ENCODE results near the gene BSND.

Gene BSND

DNA sequence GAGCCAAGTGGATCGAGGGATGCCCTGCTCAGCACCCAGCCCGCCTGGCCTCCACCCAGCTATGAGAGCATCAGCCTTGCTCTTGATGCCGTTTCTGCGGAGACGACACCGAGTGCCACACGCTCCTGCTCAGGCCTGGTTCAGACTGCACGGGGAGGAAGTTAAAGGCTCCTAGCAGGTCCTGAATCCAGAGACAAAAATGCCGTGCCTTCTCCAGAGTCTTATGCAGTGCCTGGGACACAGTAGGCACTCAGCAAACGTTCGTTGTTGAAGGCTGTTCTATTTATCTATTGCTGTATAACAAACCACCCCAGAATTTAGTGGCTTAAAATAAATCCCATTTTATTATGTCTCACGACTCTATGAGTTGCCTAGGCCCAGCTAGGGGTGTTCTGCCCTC is 6.8 kb upstream of the BSND start:
- no peak for DNase-seq (ENCODE audit: low read depth in 2 of 2)

GRCh38 chr1:54993140-54993539 is 5.6 kb upstream of the BSND start:
- no peak for DNase-seq (ENCODE audit: low read depth in 2 of 2)

- DNase-seq (ENCODE audit: low read depth in 2 of 2) = no peak
These were observed 4.3 kb upstream of the BSND start for GRCh38 chr1:54994355-54994990.

DNA sequence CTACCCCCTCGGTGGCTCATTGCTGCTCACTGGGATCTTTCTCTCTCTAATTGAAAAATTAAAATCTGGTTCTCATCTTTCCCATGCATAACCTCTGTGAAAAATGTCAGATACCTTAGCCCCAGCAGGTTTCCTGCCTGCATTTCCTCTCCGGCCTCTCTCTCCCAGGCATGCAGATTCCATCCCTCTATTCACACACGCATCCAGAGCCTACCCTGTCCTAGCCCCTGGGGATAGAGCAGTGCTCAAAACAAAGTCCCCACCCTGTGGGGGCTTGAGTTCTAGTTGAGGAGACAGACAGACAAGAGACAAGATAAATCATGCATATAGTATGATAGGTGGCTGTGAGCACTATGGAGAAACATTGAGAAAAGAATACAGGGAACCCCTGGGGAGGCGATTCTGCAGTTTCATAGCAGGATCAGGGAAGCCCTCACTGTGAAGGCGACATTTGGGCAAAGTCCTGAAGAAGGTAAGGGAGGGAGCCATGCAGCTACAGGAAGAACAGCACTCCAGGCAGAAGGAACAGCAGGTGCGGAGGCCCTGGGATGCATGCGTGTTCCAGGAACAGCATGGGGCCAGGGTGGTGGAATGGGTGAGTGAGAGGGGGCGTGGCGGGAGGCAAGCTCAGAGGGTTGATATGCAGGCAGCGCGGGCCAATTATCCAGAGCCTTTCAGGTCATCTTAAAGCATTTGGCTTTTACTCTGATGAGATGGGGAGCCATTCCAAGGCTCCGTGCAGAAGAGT is 3.5 kb upstream of the BSND start:
- DNase-seq (ENCODE audit: low read depth in 2 of 2) = no peak

GRCh38 chr1:54995835-54996234 is 2.9 kb upstream of the BSND start:
- no peak for DNase-seq (ENCODE audit: low read depth in 2 of 2)

DNA sequence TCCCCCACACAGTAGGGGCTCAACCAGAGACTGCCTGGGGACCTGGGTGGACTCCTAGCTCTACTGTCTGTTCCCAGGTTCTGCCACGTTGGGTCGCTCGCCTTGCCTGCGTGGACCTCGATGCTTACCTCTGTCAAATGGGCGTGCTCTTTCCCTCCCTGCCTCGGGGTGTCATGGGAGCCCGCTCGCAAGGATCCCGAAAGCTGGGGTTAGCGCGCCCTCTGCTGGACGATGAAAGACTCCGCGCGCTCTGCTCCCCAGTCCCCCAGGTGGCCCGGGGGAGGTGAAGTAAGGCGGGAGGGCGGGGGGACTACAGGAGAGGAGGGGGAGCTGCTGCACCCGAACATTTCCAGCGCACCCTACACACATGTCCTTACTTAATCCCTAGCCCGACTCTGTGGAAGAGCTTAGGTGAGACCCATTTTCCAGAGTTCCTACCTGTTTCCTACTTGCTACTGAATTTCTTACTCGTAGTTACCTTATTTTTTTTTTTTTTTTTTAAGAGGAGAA is 2.3 kb upstream of the BSND start:
- DNase-seq (ENCODE audit: low read depth in 2 of 2) = peak; percentile 36 to 38

GRCh38 chr1:54996869-54997710 is 1.6 kb upstream of the BSND start:
- DNase-seq (ENCODE audit: low read depth in 2 of 2) = no peak

GRCh38 chr1:54997711-54997986 is 1.1 kb upstream of the BSND start:
- DNase-seq (ENCODE audit: low read depth in 2 of 2) = no peak

DNA sequence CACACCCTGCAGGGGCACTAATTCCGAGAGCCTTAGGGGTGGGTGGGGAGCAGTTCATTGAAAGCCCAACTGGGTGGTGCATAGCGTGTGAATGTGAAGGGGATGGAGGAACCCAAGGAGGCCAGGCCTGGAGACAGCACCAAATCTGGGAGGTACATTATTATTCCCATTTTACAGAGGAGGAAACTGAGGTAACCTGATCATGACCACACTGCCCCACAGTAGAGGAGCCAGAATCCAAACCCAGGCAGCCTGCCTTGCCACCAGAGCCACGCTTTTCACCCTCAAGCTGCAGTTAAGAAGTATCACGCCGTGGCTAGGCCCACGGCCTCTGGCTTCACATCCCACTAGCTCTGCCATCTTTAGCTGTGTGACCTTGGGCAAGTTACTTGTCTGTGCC is 633 bp upstream of the BSND start:
- no peak for DNase-seq (ENCODE audit: low read depth in 2 of 2)

- DNase-seq (ENCODE audit: low read depth in 2 of 2) = no peak
These were observed 1.7 kb downstream of the BSND start for GRCh38 chr1:55000110-55001085.

DNA sequence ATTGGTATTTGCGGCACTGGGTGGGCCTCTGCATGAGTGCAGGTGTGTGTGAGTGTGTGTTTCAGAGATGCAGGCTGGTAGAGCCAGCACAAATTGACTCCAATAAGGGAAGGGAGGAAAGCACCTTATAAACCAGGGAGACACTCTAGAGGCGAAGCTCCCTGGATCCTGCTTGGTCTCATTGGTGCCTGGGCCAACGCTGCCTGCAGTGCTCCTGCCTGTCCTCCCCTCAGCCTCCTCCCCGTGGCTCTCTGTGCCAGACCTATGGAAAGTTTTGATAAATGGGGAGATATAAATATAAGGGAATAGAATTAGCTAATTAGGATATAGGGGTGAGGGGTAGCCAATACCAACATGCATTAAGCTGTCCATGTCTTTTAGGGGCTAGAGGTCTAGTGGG is 2.6 kb downstream of the BSND start:
- DNase-seq (ENCODE audit: low read depth in 2 of 2) = no peak

DNA sequence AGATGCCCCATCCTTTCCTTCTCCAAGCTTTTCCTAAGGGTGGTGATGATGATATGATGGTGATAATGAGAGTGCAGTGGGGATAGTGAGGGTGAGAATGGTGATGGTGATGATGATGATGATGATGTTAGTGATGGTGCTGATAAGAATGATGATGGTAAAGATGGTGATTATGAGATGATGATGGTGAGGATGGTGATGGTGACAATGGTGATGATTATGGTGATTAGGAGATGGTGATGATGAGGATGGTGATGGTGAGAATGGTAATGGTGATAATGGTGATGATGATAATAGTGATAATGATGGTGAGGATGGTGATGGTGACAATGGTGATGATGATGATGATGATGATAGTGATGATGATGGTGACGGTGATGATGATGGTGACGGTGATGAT is 4.0 kb downstream of the BSND start:
- DNase-seq (ENCODE audit: low read depth in 2 of 2) = no peak

DNA sequence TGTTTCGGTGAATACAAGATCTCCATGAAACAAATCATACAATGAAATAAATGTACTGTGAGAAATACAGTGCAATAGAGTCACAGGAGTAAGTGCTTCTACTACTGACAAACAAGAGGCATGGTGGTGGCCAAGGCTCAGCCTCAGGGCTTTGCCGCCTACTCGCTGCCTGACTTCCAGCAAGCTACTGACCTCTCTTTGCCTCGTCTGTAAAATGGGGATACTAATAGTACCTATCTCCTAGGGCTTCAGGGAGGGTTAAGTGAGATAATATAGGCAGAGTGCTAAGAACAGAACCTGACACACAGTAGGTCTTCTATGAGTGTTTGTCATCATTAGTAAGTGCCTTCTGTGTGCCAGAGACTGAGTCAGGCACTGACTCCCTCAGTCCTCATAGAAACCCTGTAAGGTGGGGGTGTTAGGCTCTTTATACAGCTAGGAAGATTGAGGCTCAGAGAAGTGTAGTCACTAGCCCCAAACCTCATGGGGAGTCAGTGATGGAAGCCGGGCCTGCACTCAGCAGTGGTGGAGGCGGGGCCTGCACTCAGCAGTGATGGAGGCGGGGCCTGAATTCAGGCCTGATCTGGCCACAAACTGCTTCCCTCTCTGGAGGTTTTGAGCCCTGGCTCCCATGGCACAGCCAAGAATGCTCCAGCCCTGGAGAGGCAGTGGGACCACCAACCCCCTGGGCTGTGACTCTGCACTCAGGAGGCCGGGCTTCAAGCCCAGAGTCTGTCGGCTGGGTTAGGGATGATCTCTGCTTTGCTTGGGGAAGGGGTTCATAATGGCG is 6.8 kb downstream of the BSND start:
- DNase-seq (ENCODE audit: low read depth in 2 of 2) = no peak

DNA sequence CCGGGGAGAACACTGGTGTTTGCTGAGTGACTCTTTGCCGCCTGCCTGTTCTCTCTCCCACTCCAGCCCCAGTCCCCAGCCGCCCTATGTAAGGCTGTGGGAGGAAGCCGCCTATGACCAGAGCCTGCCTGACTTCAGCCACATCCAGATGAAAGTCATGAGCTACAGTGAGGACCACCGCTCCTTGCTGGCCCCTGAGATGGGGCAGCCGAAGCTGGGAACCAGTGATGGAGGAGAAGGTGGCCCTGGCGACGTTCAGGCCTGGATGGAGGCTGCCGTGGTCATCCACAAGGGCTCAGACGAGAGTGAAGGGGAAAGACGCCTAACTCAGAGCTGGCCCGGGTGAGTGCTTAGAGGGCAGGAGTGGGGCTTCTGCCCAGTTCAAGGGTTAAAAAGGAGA is 8.2 kb downstream of the BSND start:
- DNase-seq (ENCODE audit: low read depth in 2 of 2) = no peak

GRCh38 chr1:55007625-55008024 is 8.9 kb downstream of the BSND start:
- peak; percentile 26 to 33 for DNase-seq (ENCODE audit: low read depth in 2 of 2)

GRCh38 chr1:55010194-55010886 is 11.6 kb downstream of the BSND start:
- DNase-seq (ENCODE audit: low read depth in 2 of 2) = no peak

GRCh38 chr1:55010887-55011217 is 12.1 kb downstream of the BSND start:
- no peak for DNase-seq (ENCODE audit: low read depth in 2 of 2)

DNA sequence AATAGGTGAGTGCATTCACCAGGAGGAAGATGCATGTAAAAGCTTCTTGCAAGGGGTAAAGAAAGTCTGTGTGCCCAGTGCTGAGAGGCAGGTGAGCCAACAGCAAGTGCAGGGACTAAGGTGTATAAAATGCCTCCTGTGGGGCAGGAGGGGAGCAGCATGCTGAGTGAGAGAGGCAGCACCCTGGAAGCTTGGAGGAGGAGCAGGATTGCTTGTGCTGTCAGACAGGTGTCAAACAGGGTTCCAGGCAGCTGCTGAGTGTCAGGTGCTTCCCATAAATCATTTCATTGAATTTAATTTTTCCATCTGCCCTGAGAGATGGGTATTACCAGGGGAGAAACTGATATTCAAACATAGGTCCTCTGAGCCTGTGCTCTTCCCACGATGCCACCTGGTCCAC is 13.9 kb downstream of the BSND start:
- DNase-seq (ENCODE audit: low read depth in 2 of 2) = no peak

DNA sequence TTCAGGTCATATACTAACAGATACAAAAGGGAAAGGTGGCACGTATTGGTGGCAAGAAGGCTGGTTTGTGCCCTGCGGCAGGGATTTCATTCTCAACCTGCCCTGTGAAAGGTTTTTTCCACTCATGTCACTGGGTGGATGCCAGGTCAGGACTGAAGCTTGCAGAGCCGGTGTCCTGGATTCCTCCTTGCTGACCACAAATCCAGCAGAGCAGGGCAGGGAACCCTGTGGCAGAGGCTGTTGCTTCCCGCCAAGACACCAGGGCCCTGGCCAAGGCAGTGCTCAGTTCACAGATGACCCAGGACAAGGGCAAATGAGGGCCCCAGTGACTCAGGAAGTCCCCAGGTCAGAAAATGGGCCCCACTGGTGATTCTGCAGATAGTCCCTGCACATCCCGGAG is 16.4 kb downstream of the BSND start:
- DNase-seq (ENCODE audit: low read depth in 2 of 2) = no peak
